NCI-H2171 treated with DMSO at 0.1 percent for 48 hours (cell line): ENCODE measurements around the gene GPBAR1.
A peak's percentile ranks its signal among the peaks of the same experiment; 100 is the strongest.

Experiments
- DNase-seq: peaks from one replicate; lab custom pipeline; 2025; lab: John Stamatoyannopoulos, UW

Gene GPBAR1

DNA sequence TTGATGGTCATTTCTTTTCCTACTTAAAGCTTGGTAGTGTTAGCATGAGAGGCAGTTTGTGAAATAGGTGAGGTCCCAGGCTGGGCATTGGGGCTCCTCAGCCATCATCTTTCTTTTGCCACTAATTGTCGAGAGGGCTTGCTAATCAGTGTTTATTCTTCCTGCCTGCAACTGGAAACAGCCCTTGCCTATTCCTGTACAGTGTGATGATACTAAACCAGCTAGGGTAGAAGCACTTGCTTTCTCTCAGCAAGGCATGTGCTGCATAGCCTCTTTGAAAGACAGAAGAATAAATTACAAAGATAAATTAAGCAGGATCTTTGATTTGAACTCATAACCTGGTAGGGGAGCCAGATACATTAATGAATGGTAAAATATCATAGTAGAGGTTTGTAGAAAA is 16.6 kb upstream of the GPBAR1 start:
- DNase-seq: no peak

DNA sequence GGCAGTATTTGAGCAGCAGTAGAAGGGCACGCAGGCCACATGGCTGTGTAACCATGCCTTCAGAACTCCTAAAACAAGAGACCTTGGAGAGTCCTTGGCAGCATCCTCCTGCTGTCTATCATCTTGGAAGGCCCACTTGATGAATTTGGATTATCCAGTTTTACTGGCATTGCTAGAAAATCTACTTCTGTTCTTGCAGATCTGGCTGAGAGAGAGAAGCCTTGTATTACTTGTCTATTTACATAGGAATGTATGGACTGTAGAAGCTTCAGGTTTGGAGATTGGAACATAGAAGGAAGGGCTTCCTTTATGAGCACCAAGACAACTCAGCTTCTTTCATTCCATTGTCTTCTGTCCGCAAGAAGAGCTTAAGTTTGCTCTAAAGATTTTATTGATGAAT is 16.1 kb upstream of the GPBAR1 start:
- no peak for DNase-seq

DNA sequence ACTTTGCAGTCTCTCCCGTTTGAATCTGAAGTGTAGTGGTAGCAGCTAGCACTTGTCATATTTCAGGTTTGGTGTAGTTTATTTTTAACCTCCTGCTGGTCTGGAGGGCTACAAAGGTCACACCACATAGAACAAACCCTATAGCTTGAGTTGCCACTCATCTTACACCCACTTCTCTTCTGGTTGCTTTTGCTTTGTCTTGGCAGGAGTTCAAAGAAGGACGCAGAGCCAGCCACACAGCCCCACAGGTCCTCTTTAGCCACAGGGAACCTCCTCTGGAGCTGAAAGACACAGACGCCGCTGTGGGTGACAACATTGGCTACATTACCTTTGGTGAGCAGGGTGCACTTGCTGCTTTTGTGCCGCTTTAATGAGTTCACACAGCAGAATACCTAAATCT is 15.6 kb upstream of the GPBAR1 start:
- DNase-seq: no peak

DNA sequence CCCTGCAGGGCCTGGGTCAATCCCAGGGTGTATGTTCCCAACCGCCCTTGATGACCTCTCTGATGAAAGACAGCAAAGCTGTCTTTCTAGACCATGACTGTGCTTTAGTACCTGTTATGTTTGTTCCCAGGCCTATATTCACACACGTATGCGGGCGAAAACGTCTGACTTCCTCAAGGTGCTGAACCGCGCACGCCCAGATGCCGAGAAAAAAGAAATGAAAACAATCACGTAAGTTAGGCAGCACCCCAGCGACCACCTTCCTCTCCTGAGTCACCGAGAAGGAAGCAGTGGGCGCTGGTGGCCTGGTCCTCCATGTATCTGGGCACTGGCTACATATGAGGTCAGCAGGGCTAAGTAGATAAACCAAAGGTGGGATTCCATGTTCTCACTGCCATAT is 11.1 kb upstream of the GPBAR1 start:
- DNase-seq: no peak

DNA sequence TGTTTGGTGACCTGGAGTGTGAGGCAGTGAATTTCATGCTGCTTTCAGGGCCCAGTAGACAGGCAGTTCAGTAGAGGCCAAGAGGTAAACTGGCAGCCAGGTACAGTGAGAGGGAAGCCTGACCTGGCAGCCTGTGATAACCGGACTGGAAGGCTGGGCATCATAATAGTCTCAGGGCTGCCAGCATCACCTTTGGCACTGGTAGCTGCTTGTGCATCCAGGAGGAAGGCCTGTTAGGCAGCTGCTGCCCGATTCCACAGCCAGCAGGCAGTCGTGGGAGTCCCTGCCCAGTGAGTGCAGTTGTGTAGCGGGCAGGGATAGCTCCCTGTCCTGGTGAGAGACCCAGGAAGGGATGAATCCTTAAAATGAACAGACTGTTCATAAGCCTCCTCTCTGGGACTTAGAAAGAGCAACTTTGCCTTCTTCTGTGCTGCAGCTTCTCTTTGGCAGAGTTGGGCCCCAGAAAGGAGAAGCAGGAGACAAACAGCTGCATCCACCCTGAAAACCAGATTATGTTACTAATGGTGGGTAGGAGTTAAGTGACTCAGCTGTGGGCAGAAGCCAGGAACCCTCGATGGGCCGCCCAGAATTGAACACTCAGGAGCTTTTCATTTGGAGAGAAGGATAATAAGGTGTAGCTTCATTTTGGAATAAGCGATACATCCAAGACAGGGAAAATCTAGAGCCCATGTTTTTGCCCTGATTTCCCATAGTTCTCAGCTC is 8.1 kb upstream of the GPBAR1 start:
- no peak for DNase-seq

DNA sequence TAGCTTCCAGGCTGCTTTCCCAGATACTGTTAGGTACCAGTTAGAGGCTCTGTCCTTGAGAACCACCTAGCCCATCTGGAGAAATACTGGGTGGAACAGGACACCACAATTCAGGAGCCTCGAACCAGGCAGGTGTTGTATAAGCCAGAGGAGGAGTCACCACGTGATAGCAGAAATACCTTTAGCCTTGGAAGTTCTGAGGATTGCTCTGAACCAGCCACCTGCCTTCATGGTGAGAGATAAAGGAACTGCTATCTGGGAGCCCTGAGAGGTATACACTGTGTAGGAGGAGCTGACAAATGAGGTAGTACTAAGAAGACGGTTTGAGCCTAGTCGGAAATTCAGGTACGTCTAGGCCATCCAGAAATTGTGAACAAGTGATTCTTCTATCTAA is 7.6 kb upstream of the GPBAR1 start:
- DNase-seq: no peak

DNA sequence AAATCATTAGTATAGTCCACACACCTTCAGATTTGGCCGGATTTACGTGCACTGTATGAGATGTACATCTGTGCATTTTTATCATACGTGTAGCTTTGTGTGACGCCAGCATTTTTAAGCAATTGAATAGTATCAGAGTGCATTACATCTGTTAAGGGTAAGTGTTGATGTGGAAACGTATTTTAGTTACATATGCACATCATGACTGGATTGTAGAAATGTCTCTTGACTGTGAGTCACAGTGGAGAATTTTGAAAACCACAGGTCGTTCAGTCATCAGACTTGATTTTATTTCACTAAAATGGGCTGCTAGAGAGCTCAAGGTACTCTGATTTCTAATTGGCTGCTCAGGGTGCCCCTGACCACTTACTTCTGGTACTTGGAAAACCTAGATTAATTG is 5.4 kb upstream of the GPBAR1 start:
- no peak for DNase-seq

DNA sequence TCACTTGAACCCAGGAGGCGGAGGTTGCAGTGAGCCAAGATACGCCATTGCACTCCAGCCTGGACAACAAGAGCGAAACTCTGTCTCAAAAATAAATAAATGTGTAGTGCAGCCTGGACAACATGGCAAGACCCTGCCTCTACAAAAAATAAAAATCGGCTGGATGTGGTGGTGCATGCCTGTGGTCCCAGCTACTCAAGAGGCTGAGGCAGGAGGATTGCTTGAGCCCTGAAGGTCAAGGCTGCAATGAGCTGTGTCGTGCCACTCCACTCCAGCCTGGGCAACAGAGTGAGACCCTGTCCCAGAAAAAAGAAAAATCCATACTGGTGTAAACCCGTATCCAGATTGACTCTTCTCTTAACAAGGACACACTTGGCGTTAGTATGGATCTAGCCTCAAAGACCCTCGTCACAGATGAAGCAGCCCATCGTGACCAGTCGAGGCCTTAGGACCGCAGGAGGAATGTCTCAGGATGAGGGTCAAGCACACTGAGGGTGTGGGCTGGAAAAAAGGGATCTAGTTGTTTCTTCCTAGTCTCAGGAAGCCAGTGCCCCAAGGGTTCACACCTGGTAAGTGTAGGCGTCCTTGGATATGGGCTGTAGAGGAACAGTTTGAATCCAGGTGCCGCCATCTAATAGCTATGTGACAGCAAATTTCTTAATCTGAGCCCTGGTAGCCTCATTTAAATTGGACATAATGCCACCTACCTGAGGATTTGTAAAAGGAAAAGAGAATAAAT is 4.0 kb upstream of the GPBAR1 start:
- DNase-seq: no peak

DNA sequence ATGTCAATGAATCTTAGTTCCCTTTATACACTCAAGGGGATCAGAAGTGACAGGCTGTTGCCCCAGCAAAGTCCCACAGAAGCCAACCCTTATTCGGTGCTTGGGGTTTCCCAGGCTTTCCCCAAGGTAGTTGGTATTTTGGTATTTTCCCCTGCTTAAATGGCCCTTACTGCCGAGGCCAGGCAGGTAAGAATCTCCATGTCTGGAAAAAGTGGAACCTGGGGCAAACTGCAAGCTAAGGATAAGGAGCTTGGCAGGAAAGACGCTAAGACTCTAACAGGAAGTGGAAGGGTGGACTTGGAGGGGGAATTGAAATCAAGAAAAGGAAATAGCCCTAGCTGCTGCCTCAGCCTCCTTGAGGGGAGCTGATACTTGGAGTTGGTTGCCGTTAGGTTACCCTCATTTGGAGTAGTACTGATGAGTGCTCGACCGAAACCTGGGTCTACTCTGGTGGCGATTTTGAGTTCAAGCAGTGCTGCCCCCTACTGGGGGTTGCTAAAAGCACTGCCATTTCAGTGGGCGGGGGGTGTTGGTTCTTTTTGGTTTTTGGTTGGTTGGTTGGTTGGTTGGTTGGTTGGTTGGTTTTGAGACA is 3.3 kb upstream of the GPBAR1 start:
- DNase-seq: no peak

DNA sequence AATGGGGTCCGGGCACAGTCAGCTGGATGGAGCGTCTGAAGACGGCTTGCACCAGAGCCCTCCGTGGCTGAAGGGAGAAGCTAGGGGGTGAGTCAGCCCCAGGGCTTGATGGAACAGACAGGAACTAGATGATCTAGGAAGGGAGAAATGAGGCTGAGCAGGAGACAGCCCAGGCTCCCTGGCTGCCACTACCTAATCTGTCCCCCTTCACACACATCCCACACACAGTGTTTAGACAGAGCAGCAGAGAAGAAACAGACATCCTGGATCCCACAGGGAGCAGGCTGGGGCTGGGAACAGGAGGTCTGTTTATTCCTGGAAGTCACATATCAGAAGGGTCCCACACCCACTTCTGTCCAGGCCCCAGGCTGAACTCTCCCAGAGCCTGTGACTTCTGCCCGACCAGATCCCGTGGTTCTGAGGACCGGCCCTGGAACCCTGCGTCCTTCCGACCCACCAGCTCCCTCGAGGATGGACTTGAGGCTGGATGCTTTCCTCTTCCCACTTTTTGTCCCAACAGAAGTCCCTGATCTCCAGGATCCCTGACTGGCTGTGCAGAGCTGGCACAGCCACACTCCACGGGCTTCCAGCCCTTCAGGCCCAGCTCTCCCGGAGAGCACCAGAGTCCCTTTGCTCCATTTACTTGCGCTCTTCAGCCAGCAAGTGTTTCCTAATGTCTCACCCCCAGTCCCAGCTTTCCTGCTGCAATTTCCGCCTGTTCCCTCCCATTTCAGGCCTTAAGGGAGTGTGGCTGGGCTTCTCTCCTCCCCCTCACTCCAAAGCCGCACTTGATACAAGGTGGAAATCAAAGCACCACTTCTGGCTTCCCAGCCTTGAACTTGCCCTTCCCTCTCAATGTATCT is 1.5 kb upstream of the GPBAR1 start:
- DNase-seq: no peak

DNA sequence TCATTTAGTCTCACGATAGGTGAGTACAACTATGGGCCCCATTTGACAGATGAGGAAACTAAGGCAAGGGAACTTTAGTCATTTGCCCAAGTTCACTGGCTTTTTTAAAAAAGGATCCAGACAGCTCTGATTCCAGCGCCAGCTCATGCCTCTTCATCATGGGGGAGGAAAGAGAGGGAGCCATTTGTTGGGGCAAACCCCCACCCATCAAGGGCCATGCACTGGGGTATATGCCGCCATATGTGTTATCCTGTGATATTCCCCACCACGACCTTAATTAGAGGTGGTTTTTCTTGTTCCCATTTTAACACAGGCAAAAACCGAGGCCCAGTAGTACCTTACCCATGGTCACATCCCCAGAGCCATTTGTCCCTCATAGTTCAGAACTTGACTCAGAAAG is 649 bp upstream of the GPBAR1 start:
- no peak for DNase-seq

DNA sequence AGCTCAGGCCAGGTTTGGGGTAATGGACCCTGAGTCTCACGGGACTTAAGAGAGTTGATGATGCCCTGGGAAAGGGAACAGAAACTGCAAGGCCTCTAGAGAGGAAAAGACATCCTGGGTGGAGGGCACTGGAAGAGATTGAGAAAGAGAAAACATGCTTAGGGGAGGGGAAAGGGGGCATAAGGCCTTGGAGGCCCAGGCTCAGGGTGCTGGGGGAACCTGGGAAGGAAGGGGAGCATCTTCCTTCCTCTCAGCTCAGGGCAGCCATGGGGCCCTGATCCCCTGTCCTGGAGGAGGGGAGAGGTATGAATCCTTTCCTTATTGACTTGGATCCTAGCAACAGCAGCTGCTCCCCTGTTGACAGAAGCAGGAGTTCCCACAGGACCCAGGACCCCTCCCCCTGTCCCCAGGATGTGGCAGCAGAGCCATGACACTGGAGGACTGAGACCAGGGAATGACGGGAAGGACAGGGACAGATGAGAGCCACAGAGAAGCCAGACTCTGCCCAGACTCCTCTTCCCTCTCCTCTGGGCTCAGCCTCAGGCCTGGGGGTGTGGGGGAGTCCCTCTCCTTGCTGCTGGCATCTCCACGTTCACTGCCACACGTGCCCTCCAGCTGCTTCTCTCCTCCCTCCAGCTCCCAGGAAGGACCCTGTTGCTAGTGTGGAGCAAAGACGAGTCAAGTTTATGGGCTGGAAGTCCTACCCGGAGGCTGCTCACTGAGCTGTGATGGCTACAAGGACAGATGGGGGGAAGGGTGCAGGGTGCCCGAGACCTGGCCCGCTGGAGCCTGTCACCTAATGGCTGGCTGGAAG is 815 bp downstream of the GPBAR1 start:
- peak; percentile 57 for DNase-seq

DNA sequence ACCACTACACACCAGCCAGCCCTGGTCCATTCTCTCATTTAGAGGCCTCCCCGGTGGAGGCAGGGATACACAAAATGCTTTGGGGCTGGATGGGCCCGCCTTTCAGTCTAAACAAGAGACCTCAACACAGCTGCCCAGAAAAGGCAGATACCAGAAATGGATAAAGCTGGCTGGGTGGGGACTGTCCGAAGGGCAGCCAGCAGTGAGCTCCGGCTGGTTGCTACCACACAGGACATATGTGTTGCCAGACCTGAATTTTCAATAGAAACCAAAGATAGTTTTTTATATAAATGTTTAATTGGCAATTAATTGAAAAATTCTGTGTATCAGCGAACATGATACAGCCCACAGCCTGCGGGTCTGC is 1.4 kb downstream of the GPBAR1 start:
- DNase-seq: no peak

DNA sequence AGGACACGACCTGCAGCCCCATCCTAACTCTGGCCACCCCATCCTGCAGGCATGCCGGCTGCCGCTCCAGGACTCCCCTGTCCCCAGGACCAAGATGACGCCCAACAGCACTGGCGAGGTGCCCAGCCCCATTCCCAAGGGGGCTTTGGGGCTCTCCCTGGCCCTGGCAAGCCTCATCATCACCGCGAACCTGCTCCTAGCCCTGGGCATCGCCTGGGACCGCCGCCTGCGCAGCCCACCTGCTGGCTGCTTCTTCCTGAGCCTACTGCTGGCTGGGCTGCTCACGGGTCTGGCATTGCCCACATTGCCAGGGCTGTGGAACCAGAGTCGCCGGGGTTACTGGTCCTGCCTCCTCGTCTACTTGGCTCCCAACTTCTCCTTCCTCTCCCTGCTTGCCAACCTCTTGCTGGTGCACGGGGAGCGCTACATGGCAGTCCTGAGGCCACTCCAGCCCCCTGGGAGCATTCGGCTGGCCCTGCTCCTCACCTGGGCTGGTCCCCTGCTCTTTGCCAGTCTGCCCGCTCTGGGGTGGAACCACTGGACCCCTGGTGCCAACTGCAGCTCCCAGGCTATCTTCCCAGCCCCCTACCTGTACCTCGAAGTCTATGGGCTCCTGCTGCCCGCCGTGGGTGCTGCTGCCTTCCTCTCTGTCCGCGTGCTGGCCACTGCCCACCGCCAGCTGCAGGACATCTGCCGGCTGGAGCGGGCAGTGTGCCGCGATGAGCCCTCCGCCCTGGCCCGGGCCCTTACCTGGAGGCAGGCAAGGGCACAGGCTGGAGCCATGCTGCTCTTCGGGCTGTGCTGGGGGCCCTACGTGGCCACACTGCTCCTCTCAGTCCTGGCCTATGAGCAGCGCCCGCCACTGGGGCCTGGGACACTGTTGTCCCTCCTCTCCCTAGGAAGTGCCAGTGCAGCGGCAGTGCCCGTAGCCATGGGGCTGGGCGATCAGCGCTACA is 2.1 kb downstream of the GPBAR1 start:
- no peak for DNase-seq

DNA sequence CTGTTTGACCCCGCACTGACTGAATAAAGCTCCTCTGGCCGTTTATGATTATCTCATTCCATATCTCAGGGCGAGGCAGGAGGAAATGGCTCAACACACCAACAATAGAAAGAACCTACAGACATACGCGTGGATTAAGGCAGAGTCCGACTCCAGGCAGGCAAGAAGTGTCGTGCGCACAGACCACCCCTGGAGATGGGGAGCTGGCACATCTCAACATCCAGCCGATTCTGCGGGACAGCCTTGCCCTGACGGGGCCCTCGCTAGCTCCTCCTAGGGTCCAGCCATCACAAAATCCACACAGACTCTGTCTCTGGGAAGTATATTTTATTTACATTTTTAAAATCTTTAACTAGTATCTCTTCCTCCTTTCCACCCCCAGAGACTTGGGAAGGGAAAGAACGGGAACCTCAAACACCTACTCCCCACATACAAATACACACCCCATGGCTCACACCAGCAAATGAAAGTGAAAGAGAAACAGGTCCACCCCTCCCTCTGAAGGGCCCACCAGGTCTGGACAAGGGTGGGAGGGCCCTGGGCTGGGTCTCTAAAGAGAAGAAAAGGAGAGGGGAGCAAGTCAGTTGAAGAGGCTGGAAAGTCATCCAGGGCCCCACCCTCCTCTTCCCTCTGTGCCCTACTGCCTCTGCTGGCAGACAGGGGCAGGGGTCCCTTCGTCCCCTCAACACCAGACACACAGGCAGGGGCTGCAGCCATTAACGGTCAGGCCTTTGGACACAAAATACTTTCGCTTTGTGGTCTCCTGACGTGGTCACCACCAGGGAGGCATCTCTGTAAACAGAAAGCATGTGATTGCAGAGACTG is 3.2 kb downstream of the GPBAR1 start:
- no peak for DNase-seq

DNA sequence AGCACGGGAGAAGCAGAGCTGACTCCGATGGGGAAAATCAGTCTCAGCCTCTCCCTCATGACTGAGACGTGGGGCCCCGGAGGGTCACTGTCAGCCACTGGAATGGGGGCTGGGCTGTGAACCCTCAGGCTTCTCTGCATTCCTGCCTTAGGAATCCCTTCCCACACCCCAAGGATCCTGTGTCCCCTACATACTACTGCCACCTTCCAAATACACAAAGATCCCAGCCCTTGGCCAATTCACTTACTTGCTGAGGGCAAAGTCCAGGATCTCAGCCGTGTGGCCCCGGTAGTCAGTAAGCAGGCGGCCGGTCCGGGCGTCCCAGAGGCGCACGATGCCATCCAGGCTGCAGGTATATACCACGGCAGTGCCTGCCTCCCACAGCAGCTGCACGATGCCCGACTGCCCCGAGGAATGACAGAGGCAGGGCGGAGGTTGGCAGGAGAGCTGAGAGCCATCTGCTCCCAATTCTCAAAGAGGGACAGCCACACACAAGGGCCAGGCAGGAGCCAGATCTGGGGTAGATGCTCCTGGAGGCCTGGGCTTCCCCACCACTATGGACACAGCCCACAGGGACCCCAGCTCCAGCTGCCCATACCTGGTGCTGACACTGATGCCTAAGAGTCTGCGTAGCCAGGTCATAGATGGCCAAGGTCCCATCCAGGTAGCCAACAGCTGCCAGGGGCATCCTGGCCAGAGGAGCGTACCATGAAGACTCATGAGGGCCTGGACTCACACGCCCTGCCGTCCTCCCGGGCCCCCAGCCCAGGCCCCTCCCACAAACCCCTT is 4.2 kb downstream of the GPBAR1 start:
- no peak for DNase-seq

DNA sequence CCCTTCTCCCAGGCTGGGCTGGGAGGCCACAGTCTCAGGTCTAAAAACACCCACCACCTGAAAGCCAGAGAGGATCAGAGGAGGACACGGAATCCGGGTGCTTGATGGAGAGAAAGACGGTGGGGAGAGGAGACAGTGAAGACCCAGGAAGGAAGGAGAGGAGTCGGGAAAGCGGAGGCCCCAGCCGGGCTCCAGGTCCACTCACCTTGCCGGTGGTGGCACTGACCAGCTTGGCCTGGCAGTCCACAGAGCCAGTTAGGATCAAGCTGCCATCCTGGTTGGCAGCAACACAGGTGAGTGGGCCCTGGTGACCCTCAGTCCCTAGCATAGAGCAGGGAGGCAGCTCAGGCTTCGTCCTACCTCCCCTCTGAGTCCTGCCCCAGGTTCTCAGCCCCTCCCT is 4.8 kb downstream of the GPBAR1 start:
- DNase-seq: no peak

DNA sequence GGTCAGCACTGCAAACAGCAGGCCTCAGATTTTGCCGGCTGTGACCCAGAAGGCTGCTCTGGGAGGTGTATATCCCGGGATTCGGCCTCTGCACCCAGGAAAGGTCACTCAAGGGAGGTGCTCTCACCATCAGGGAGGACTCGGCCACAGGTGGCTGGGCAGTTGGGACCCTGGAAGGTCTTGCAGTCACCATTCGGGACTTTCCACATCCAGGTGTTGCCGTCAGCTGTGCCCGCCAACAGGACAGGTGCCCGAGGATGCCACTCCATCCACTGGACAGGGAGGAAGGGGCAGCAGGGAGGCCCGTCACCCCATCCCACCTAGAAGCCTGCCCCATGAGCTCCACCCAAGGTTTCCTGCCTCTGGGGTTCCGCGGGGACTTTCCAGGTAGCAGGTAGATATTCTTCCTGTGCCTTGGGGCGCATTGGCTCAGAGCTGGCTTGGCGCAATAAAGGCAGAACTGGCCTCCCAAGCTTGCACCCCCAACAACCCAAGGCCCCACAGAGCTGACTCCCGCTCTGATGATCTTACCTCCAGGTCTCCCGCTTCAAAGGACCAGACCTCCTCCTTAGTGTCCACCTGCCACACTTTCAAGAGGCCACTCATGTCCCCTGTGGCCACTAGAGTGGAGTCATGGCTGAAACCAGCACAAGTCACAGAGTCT is 5.6 kb downstream of the GPBAR1 start:
- no peak for DNase-seq
